ENCODE measurements around the gene ADAD1. TPM values are rescaled to one million over a fixed set of nuclear protein-coding genes. Genes with fewer than 3 reads are reported as not detected.

Gene ADAD1
- polyA plus RNA-seq, 2 donors: not detected

DNA sequence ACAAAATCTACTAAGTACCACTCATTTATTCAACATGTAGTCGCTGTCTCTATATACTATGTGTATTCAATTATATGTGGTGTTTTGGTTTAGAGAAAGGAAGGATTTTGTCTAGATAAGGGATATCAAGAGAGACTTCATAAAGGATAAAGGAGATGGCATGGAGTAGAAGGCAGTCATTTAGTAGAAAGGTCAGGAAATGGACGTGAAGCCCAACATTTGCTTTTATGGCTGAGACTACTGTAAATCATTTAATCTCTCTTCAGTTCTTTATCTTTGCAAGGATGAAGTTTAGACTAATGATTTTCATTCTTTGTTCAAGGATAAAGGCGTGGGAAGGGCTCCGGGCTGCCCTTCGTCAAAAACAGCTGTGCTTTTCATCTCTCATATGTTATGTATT is 52.5 kb downstream of the ADAD1 start:
- no peaks in the 10 kb centered on the region for H3K4me1 ChIP-seq (ENCODE audit: control insufficient read depth in 2 of 2, insufficient read depth in 2 of 2, low read length in 1 of 2)
- no peaks in the 10 kb centered on the region for H3K36me3 ChIP-seq (ENCODE audit: control insufficient read depth in 2 of 2, insufficient read depth in 2 of 2, low read length in 1 of 2)
- H3K27me3 ChIP-seq (ENCODE audit: control insufficient read depth in 1 of 2, insufficient read depth in 2 of 2, low read length in 2 of 2): no peaks in the 10 kb centered on the region
- WGBS, 2 donors: 36 to 39% methylated on average over 5 of the region's 5 CpGs
- H3K27ac ChIP-seq (ENCODE audit: low read depth in 2 of 2, low read length in 1 of 2): no peak overlapping the region
- no peaks in the 10 kb centered on the region for H3K9me3 ChIP-seq (ENCODE audit: control insufficient read depth in 2 of 2, insufficient read depth in 1 of 2, low read depth in 1 of 2, low read length in 1 of 2)
- no peak overlapping the region for H3K4me3 ChIP-seq (ENCODE audit: low read depth in 1 of 2, low read length in 2 of 2)

DNA sequence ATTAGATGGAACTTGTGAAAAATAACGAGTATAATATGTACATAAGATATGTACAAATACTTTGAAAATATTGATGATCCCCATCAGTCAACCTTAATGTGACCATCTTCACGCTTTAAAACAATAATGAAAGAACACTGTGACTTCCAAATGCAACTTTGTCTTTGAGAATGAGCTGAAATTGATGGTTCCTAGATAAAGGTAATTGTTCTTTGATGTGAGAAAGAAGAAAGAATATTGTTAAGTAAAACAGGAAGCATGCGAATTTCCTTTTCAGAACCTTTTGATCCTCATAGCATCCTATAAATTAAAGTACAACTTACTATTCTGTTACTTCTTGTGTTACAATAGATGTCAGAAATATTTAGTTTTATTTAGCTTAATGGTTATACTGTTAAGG is 55.5 kb downstream of the ADAD1 start:
- WGBS, 2 donors: 64 to 70% methylated on average over 3 of the region's 3 CpGs

DNA sequence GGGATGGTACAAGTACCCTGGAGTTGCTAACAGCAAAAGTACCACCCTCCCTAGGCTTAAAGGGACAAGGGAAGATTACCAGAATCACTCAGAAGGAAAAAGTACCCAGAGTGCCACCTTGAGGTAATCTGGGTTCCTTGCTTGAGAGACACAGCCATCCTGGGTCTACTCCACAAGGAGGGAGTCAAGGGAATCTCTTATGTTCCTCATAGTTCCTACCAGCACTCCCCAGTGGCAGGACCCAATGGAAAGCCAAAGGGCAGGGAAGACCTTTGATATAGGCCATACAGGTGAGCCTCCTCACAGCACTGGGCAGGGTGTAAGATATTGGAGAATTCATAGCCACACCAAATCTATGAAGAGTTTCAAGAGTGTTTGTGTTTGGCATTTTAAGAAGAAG is 72.0 kb downstream of the ADAD1 start:
- no peaks in the 10 kb centered on the region for H3K36me3 ChIP-seq (ENCODE audit: control insufficient read depth in 2 of 2, insufficient read depth in 2 of 2, low read length in 1 of 2)
- H3K9me3 ChIP-seq (ENCODE audit: control insufficient read depth in 2 of 2, insufficient read depth in 1 of 2, low read depth in 1 of 2, low read length in 1 of 2): no peaks in the 10 kb centered on the region
- H3K4me1 ChIP-seq (ENCODE audit: control insufficient read depth in 2 of 2, insufficient read depth in 2 of 2, low read length in 1 of 2): no peaks in the 10 kb centered on the region
- no peak overlapping the region for H3K4me3 ChIP-seq (ENCODE audit: low read depth in 1 of 2, low read length in 2 of 2)
- no peak overlapping the region for H3K27ac ChIP-seq (ENCODE audit: low read depth in 2 of 2, low read length in 1 of 2)
- no peaks in the 10 kb centered on the region for H3K27me3 ChIP-seq (ENCODE audit: control insufficient read depth in 1 of 2, insufficient read depth in 2 of 2, low read length in 2 of 2)

More for the DNA sequence above, 55.5 kb downstream of the ADAD1 start:
- H3K9me3 ChIP-seq (ENCODE audit: control insufficient read depth in 2 of 2, insufficient read depth in 1 of 2, low read depth in 1 of 2, low read length in 1 of 2): no peaks in the 10 kb centered on the region
- no peaks in the 10 kb centered on the region for H3K36me3 ChIP-seq (ENCODE audit: control insufficient read depth in 2 of 2, insufficient read depth in 2 of 2, low read length in 1 of 2)
- no peak overlapping the region for H3K27ac ChIP-seq (ENCODE audit: low read depth in 2 of 2, low read length in 1 of 2)
- no peak overlapping the region for H3K4me3 ChIP-seq (ENCODE audit: low read depth in 1 of 2, low read length in 2 of 2)
- no peaks in the 10 kb centered on the region for H3K4me1 ChIP-seq (ENCODE audit: control insufficient read depth in 2 of 2, insufficient read depth in 2 of 2, low read length in 1 of 2)
- H3K27me3 ChIP-seq (ENCODE audit: control insufficient read depth in 1 of 2, insufficient read depth in 2 of 2, low read length in 2 of 2): no peaks in the 10 kb centered on the region

DNA sequence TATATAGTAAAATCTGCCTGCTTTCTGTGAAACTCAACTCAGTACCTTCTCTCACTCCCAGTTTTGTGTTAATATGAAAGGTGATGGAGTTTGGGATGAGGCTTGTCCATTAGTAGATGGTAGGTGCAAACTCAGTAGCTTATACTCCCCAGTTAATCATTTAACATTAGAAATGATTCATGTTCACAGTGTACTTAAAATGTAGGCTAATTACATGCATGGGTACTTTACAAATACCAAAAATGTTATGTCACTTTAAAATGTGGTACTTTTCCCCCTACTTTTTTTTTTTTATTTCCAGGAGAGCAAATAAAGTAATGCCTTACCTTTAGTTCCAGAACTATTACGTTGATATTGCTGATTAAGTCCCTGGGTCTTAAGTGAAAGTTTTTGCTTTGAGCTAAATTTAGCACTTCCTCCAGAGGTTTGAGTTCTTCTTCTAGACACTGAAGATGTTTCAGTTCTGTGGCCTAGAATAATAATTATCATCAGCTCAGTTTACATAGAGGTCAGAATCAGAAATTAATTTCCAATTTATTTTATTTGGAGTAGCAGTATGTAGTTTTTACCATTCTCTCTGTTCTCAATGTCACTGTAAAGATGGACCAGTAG is 74.7 kb downstream of the ADAD1 start:
- Histone ChIP-seq H3K9me3 (ENCODE audit: control insufficient read depth in 2 of 2, insufficient read depth in 1 of 2, low read depth in 1 of 2, low read length in 1 of 2) (no peaks in the 10 kb centered on the region), H3K27ac (ENCODE audit: low read depth in 2 of 2, low read length in 1 of 2) (no peak overlapping the region), H3K27me3 (ENCODE audit: control insufficient read depth in 1 of 2, insufficient read depth in 2 of 2, low read length in 2 of 2) (no peaks in the 10 kb centered on the region), H3K4me1 (ENCODE audit: control insufficient read depth in 2 of 2, insufficient read depth in 2 of 2, low read length in 1 of 2) (no peaks in the 10 kb centered on the region), H3K4me3 (ENCODE audit: low read depth in 1 of 2, low read length in 2 of 2) (no peak overlapping the region), H3K36me3 (ENCODE audit: control insufficient read depth in 2 of 2, insufficient read depth in 2 of 2, low read length in 1 of 2) (no peaks in the 10 kb centered on the region)
- WGBS, 2 donors: 28 to 30% methylated on average over 1 of the region's 1 CpG

DNA sequence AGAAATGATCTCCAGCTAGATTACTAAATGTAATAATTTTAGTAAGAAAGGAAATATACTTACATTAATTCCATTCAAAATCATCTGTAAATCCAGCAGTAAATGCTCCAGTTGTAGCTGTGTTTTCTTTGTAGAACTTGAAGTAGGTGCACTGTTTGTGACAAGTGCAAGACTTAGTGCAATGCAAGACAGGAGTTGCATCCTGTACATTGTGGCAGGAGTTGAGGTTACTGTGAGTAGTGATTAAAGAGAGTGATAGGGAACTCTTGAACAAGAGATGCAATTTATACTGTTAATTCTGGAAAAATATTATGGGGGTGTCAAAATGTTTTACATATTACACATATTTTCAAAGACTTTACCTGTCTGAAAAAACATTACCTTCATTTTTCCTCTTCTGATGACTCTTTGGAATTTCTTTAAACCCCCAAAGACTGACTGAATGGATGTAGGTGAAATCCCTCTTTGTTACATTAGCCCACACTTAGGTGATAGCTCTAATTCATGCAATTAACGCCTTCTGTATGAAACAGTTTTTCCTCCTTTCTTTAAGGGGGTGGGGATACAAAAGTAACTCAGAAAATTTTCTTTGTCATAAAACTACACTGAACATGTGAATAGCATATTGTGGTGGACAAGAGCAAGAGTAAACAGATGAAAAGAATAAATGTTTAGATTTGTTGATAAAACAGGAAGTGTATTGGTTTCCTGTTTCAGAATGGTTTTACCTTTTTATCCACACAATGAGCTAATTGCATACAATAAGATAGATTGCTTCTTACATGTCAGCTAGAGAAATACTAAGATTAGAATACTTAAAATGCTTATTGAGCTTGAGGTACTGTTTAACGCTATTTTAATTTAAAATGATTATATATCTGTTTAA is 77.7 kb downstream of the ADAD1 start, which contains the start of gene IL2:
TSS of gene IL2 (minus strand) at position 495 of the 886 bp plus-strand sequence. CDS start at position 210, 285 bp downstream.
- Histone ChIP-seq H3K27ac (ENCODE audit: low read depth in 2 of 2, low read length in 1 of 2) (no peak within 1 kb of the TSS), H3K36me3 (ENCODE audit: control insufficient read depth in 2 of 2, insufficient read depth in 2 of 2, low read length in 1 of 2) (no peaks in the 10 kb centered on the region), H3K4me1 (ENCODE audit: control insufficient read depth in 2 of 2, insufficient read depth in 2 of 2, low read length in 1 of 2) (no peaks in the 10 kb centered on the region), H3K9me3 (ENCODE audit: control insufficient read depth in 2 of 2, insufficient read depth in 1 of 2, low read depth in 1 of 2, low read length in 1 of 2) (no peaks in the 10 kb centered on the region), H3K27me3 (ENCODE audit: control insufficient read depth in 1 of 2, insufficient read depth in 2 of 2, low read length in 2 of 2) (no peaks in the 10 kb centered on the region), H3K4me3 (ENCODE audit: low read depth in 1 of 2, low read length in 2 of 2) (no peak within 1 kb of the TSS)
- WGBS, 2 donors: 40 to 50% methylated on average over 2 of the region's 2 CpGs

DNA sequence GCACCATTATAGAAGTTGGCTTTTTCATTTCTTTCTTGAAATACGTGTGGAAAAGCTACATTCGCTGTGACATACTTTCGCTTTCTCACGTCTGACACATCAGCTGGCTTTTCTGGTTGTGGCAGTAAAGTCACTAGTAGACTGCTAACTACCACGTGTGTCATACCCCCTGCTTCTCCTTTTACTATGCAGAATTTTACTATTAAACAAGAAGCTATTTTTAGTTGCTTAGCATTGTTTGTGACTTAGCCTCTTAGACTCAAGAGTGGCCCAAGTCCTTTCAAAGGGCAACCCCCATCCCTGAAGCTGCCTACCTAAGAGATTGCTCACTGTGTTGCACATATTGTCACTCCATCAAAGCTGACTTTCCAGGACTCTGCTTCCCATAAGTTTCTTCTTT is 79.8 kb downstream of the ADAD1 start:
- H3K4me1 ChIP-seq (ENCODE audit: control insufficient read depth in 2 of 2, insufficient read depth in 2 of 2, low read length in 1 of 2): no peaks in the 10 kb centered on the region
- H3K27ac ChIP-seq (ENCODE audit: low read depth in 2 of 2, low read length in 1 of 2): no peak overlapping the region
- H3K4me3 ChIP-seq (ENCODE audit: low read depth in 1 of 2, low read length in 2 of 2): peak overlapping the region in 1 of 2 donors; percentile 33
- H3K9me3 ChIP-seq (ENCODE audit: control insufficient read depth in 2 of 2, insufficient read depth in 1 of 2, low read depth in 1 of 2, low read length in 1 of 2): no peaks in the 10 kb centered on the region
- no peaks in the 10 kb centered on the region for H3K27me3 ChIP-seq (ENCODE audit: control insufficient read depth in 1 of 2, insufficient read depth in 2 of 2, low read length in 2 of 2)
- WGBS, 2 donors: 32 to 46% methylated on average over 5 of the region's 5 CpGs
- H3K36me3 ChIP-seq (ENCODE audit: control insufficient read depth in 2 of 2, insufficient read depth in 2 of 2, low read length in 1 of 2): no peaks in the 10 kb centered on the region

DNA sequence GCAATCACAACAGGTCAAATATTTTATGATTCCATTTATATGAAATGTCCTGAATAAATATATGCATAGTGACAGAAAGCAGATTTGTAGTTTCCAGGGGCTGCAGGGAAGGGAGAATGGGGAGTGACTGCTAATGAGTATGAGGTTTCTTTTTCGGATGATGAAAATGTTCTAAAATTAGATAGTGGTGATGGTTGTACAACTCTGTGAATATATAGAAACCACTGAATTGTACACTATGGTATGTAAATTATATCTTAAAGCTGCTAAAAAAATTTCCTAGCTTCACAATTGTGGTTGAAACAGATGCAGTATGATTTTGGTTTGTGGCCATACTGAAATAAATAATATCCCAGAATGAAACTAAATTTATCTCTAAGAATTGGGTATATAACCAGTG is 90.6 kb downstream of the ADAD1 start:
- no peaks in the 10 kb centered on the region for H3K4me1 ChIP-seq (ENCODE audit: control insufficient read depth in 2 of 2, insufficient read depth in 2 of 2, low read length in 1 of 2)
- 88 to 90% methylated on average over 1 of the region's 1 CpG for WGBS, 2 donors
- H3K27me3 ChIP-seq (ENCODE audit: control insufficient read depth in 1 of 2, insufficient read depth in 2 of 2, low read length in 2 of 2): no peaks in the 10 kb centered on the region
- H3K9me3 ChIP-seq (ENCODE audit: control insufficient read depth in 2 of 2, insufficient read depth in 1 of 2, low read depth in 1 of 2, low read length in 1 of 2): no peaks in the 10 kb centered on the region
- no peaks in the 10 kb centered on the region for H3K36me3 ChIP-seq (ENCODE audit: control insufficient read depth in 2 of 2, insufficient read depth in 2 of 2, low read length in 1 of 2)
- H3K27ac ChIP-seq (ENCODE audit: low read depth in 2 of 2, low read length in 1 of 2): no peak overlapping the region
- H3K4me3 ChIP-seq (ENCODE audit: low read depth in 1 of 2, low read length in 2 of 2): no peak overlapping the region

DNA sequence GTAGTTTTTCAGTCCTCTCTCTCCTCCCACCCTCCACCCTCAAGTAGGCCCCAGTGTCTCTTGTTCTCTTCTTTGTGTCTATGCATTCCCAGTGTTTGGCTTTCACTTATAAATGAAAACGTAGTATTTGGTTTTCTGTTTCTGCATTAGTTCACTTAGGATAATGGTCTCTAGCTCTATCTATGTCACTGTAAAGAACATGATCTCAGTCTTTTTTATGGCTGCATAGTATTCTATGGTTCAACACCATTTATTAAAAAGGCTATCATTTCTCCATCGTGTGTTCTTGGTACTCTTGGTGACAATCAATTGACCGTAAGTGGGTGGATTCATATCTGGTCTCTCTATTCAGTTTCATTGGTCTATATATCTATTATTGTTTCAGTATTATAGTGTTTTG is 96.4 kb downstream of the ADAD1 start:
- Histone ChIP-seq H3K4me1 (ENCODE audit: control insufficient read depth in 2 of 2, insufficient read depth in 2 of 2, low read length in 1 of 2) (no peaks in the 10 kb centered on the region), H3K4me3 (ENCODE audit: low read depth in 1 of 2, low read length in 2 of 2) (no peak overlapping the region), H3K27ac (ENCODE audit: low read depth in 2 of 2, low read length in 1 of 2) (no peak overlapping the region), H3K27me3 (ENCODE audit: control insufficient read depth in 1 of 2, insufficient read depth in 2 of 2, low read length in 2 of 2) (no peaks in the 10 kb centered on the region), H3K9me3 (ENCODE audit: control insufficient read depth in 2 of 2, insufficient read depth in 1 of 2, low read depth in 1 of 2, low read length in 1 of 2) (no peaks in the 10 kb centered on the region), H3K36me3 (ENCODE audit: control insufficient read depth in 2 of 2, insufficient read depth in 2 of 2, low read length in 1 of 2) (no peaks in the 10 kb centered on the region)
- 76 to 88% methylated on average over 3 of the region's 3 CpGs for WGBS, 2 donors

DNA sequence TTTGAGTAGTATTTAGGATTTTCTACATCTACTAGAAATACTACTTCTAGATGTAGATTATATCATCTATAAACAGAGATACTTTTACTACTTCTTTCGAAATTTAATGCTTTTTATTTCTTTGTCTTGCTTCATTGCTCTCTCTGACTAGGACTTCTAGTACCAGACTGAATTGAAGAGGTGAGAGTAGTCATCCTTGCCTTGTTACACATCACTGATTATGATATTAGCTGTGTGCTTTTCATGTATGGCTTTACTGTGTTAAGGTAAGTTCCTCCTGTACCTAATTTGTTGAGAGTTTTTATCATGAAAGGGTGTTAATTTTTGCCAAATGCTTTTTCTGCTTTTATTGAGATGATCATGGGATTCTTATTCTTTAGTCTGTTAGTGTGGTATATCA is 97.3 kb downstream of the ADAD1 start:
- Histone ChIP-seq H3K4me1 (ENCODE audit: control insufficient read depth in 2 of 2, insufficient read depth in 2 of 2, low read length in 1 of 2) (no peaks in the 10 kb centered on the region), H3K9me3 (ENCODE audit: control insufficient read depth in 2 of 2, insufficient read depth in 1 of 2, low read depth in 1 of 2, low read length in 1 of 2) (no peaks in the 10 kb centered on the region), H3K36me3 (ENCODE audit: control insufficient read depth in 2 of 2, insufficient read depth in 2 of 2, low read length in 1 of 2) (no peaks in the 10 kb centered on the region), H3K27me3 (ENCODE audit: control insufficient read depth in 1 of 2, insufficient read depth in 2 of 2, low read length in 2 of 2) (no peaks in the 10 kb centered on the region), H3K4me3 (ENCODE audit: low read depth in 1 of 2, low read length in 2 of 2) (no peak overlapping the region), H3K27ac (ENCODE audit: low read depth in 2 of 2, low read length in 1 of 2) (no peak overlapping the region)
- WGBS, 2 donors: 60 to 61% methylated on average over 1 of the region's 1 CpG

DNA sequence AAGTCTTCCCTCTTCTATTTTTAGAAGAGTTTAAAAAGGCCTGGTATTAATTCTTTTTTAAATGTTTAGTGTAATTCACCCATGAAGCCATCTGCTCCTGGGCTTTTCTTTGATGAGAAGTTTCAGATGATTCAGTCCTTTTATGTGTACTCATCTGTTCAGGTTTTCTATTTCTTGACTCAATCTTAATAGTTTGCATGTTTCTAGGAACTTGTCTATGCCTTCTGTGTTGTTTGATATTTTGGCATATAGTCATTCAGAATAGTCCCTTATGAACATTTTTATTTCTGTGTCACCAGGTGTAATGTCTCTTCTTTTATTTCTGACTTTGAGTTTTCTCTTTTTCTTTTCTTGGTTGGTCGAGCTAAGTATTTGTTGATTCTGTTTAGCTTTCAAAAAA is 97.9 kb downstream of the ADAD1 start:
- no peaks in the 10 kb centered on the region for H3K9me3 ChIP-seq (ENCODE audit: control insufficient read depth in 2 of 2, insufficient read depth in 1 of 2, low read depth in 1 of 2, low read length in 1 of 2)
- H3K27me3 ChIP-seq (ENCODE audit: control insufficient read depth in 1 of 2, insufficient read depth in 2 of 2, low read length in 2 of 2): no peaks in the 10 kb centered on the region
- no peak overlapping the region for H3K27ac ChIP-seq (ENCODE audit: low read depth in 2 of 2, low read length in 1 of 2)
- H3K4me3 ChIP-seq (ENCODE audit: low read depth in 1 of 2, low read length in 2 of 2): no peak overlapping the region
- 65 to 71% methylated on average over 1 of the region's 1 CpG for WGBS, 2 donors
- no peaks in the 10 kb centered on the region for H3K36me3 ChIP-seq (ENCODE audit: control insufficient read depth in 2 of 2, insufficient read depth in 2 of 2, low read length in 1 of 2)
- no peaks in the 10 kb centered on the region for H3K4me1 ChIP-seq (ENCODE audit: control insufficient read depth in 2 of 2, insufficient read depth in 2 of 2, low read length in 1 of 2)

Data from esophagus (tissue), 2 donors.